Stimulated activated CD8-positive, alpha-beta memory T cell treated with anti-CD3 and anti-CD28 coated beads, Interleukin-7, amount 100 ng/mL, for 1 hour (primary cell): ENCODE data around the gene ZNF236.

Experiments used
- DNase-seq, 2 donors: peaks; one replicate each; pipeline ENCODE4 v3.0.0-alpha.2; 2020; ENCODE audit warnings: low read depth in 2 of 2

The ZNF236 gene

GRCh38 chr18:76821356-76821874 lies 942 bp upstream of the ZNF236 start:
- DNase-seq, result no peak

GRCh38 chr18:76821875-76822505 lies 367 bp upstream of the ZNF236 start:
- DNase-seq, result peak; percentile 32 to 34

- DNase-seq, result no peak
These were observed 793 bp downstream of the ZNF236 start for GRCh38 chr18:76823161-76823538.

DNA sequence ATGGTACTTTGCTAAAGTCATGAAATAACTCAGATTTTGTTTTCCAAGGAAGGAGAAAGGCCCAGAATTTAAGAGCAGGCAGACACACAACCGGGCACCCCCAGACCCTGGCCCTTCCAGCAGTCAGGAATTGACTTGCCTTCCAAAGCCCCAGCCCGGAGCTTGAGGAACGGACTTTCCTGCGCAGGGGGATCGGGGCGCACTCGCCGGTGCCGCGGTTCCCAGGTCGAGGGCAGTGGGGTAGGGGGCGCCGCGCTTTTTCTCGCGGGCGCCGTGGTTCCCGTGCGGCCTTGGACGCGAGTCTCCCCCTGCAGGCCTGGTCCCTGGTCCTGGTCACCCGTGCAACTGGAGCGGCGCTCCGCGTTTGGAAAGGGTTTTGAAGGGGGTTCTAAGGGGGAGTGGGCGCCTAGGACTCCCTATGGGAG lies 1.2 kb downstream of the ZNF236 start:
- DNase-seq, result no peak

- no peak for DNase-seq
These were observed 1.9 kb downstream of the ZNF236 start for GRCh38 chr18:76824145-76824676.

GRCh38 chr18:76824754-76825153 lies 2.4 kb downstream of the ZNF236 start:
- no peak for DNase-seq

GRCh38 chr18:76827205-76828200 lies 5.1 kb downstream of the ZNF236 start:
- no peak for DNase-seq

DNA sequence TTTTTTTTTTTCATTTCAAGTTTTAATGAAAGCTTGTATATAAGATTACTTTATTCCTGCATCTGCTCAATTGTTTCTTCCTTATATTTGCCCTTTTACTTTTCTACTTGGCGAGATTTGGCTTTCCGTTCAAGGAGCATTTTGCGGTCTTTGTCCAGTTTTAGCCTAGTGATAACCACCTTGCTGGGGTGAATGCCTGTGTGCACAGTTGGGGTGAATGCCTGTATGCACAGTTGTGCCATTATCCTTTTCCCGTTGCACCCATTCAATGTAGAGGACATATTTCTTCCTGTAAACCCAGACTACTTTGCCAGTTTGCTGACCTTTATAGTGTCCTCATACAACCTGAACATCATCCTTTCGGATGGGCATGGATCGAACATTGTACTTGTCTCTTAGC lies 12.0 kb downstream of the ZNF236 start:
- DNase-seq, result no peak

DNA sequence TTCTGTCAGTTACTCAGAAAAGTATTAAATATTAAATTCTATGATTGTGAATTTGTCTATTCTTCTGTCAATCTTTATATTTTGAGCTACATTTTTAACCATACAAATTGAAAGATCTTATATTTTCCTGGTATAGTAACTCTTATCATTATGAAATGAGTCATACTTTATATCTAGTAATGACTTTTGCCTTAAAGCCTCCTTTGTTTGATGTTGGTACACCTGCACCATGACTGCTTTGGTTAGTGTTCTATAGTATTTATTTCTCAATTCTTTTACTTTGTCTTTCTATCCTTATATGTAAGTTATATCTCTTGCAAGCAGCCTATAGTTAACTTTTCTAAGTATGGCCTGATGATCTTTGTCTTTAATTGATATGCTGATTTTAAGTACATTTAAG lies 13.0 kb downstream of the ZNF236 start:
- DNase-seq, result no peak

GRCh38 chr18:76837071-76837470 lies 14.7 kb downstream of the ZNF236 start:
- DNase-seq, result no peak

- DNase-seq, result no peak
These were observed 15.8 kb downstream of the ZNF236 start for GRCh38 chr18:76838182-76838581.

DNA sequence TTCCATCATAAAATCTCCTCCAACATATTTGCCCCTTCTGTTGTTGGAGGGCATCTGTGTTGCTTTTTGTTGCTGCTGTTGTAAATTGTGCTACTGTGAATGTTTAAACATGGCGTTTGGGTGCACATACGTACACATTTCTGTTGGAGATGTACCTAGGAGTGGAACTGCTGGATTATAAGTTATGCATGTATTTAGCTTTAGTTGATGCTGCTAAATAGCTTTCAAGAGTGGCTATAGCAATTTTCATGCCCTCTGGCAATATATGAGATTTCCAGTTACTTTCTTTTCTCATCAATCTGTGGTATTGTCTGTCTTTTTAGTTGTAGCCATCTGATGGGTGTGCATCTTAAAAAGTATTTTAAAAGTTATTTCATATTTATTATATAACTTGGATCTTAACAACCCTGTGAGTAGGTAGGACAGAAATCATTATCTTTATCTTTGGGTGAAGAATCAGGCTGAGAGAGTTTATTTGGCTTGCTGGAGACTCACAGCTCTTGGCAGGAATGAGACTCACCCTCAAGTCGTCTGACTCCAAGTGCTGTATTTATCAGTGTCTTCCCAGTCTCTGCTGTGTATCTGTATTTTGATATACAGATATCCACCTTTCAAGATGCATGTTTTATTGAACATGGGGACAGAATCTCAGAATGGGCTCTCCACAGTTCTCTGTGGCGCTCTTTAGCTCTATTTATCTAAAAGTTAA lies 16.9 kb downstream of the ZNF236 start:
- DNase-seq, result no peak

- no peak for DNase-seq
These were observed 20.6 kb downstream of the ZNF236 start for GRCh38 chr18:76842837-76843530.

GRCh38 chr18:76844144-76844543 lies 21.8 kb downstream of the ZNF236 start:
- DNase-seq, result no peak

DNA sequence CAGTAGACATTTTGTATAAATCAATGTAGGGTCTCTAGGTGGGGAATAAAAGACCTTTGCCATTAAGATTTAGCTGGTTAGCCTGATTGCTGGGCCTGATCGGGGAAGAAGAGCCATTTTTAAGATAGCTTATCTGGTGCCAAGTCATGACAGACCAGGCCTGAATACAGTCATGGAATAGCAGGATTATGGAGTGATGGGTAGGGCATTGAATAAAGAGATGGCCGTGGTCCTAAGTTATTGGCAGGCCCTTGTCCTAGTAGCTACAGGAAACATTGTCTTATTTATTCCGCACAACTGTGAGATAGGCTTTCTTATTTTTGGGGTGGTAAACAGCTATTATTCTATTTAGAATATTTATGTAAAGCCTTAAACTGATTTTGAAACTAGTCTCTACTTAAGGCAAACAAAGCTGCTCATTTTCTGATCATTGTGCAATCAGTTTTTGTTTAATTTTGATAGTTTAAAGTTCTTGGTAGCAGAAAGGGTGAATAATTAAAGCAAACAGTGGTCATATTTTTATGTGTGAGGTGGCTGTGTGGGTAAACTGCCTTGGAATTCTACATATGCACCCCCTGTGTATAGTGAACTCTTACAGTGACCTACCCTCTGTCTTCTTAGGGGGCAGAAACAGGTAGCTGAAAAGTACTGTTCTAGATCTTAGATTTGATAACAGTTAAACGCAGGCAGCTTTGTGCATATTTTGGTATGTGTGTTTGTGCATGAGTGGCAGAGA lies 22.6 kb downstream of the ZNF236 start:
- no peak for DNase-seq

DNA sequence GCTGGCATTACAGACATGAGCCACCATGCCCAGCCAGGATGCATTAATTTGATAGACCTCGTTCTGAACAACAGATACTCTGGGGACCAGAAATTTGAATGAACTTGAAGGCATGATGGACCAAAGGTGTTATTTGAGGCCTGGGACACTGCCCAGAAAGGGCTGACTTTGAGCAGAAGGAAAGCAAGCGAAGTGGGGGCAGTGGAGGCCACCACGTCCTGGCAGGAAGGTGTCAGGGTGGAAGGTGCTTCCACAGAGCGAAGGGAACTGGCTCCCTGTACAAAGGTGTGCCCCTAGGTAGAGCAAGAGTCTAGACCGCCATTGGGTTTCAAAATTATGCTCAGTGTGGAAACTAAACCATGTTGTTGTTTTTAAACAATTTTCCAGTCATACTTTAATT lies 23.9 kb downstream of the ZNF236 start:
- no peak for DNase-seq

DNA sequence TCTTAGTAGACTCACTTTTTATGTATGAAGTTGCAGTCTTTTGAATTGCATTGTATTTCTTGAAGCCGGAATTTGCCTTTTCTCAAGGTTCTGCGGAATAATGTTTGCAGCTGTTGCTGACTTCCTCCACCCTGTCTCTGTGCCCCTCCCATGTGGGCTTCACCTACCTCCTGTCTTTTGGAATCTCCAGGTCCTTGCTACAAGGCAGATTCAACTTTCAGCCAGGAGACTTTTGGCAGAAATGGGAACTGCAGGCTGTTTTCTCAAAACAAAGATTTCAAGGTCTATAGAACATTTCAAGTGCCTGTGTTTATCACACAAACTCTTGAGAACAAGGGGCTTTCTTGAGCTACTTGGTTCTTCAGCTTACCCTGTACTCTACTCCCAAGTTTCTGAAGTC lies 25.6 kb downstream of the ZNF236 start:
- no peak for DNase-seq

- DNase-seq, result no peak
These were observed 27.8 kb downstream of the ZNF236 start for GRCh38 chr18:76850112-76850511.

DNA sequence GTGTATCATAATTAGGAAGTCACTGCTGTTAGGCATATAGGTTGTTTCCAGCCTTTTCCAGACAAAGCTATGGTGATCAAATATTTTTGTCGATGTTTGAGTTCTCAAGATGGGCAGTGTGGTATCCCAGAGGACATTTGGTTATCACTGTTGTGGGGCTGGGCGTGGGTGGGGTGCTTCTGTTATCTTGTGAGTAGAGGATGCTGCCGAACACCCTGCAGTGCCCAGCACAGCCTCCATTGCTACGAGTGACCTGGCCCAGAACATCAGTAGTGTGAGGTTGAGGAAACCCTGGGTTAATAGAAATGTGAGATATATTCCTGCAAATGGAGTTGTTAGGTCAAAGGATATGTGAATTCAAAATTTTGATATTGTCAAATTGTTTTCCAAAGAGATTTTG lies 33.2 kb downstream of the ZNF236 start:
- no peak for DNase-seq

DNA sequence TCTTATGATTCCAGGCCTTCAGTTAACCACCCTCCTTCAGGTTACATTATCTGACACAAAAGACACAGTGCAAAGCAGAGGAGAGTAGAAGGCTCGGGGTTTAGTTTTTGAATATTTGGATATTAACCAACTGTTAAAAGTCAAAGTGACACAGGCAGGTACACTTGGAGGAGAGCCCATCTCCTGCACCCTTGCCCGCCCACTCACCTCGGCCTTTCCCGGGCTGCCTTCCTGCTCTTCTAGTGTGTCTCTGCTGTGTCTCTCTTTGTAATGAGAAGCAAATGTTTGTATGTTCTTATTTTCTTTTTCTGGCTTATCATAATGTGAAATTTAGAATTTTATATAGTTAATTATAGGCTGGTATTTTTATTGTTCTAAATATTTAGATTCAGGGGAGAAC lies 35.1 kb downstream of the ZNF236 start:
- no peak for DNase-seq
